ENCODE data around the gene SLC16A9.

SLC16A9 gene

GRCh38 chr10:59718257-59718656 is 8.6 kb upstream of the SLC16A9 start:
- Histone ChIP-seq H3K27ac (ENCODE audit: low read depth, low read length) (no peak overlapping the region), H3K9ac (ENCODE audit: low read depth, low read length) (no peak overlapping the region), H3K36me3 (ENCODE audit: control insufficient read depth, insufficient read depth, low read length) (no peaks in the 10 kb centered on the region), H3K27me3 (ENCODE audit: control insufficient read depth, insufficient read depth, low read length) (no peaks in the 10 kb centered on the region), H3K9me3 (ENCODE audit: control insufficient read depth, insufficient read depth, low read length) (peaks cover 6% of the 10 kb centered on the region; the same call in 1 of the 2 replicates), H3K4me3 (ENCODE audit: low read depth, low read length) (no peak overlapping the region), H3K4me1 (ENCODE audit: control insufficient read depth, insufficient read depth, low read length) (no peaks in the 10 kb centered on the region)

GRCh38 chr10:59713196-59713821 is 3.7 kb upstream of the SLC16A9 start:
- Histone ChIP-seq H3K36me3 (ENCODE audit: control insufficient read depth, insufficient read depth, low read length) (no peaks in the 10 kb centered on the region), H3K4me3 (ENCODE audit: low read depth, low read length) (no peak overlapping the region), H3K27ac (ENCODE audit: low read depth, low read length) (no peak overlapping the region), H3K4me1 (ENCODE audit: control insufficient read depth, insufficient read depth, low read length) (peaks cover 15% of the 10 kb centered on the region), H3K9ac (ENCODE audit: low read depth, low read length) (no peak overlapping the region), H3K9me3 (ENCODE audit: control insufficient read depth, insufficient read depth, low read length) (no peaks in the 10 kb centered on the region), H3K27me3 (ENCODE audit: control insufficient read depth, insufficient read depth, low read length) (peaks cover 24% of the 10 kb centered on the region)

- Histone ChIP-seq H3K9ac (ENCODE audit: low read depth, low read length) (no peak overlapping the region), H3K4me3 (ENCODE audit: low read depth, low read length) (no peak overlapping the region), H3K4me1 (ENCODE audit: control insufficient read depth, insufficient read depth, low read length) (peaks cover 20% of the 10 kb centered on the region), H3K27ac (ENCODE audit: low read depth, low read length) (no peak overlapping the region), H3K36me3 (ENCODE audit: control insufficient read depth, insufficient read depth, low read length) (no peaks in the 10 kb centered on the region), H3K9me3 (ENCODE audit: control insufficient read depth, insufficient read depth, low read length) (no peaks in the 10 kb centered on the region), H3K27me3 (ENCODE audit: control insufficient read depth, insufficient read depth, low read length) (peaks cover 31% of the 10 kb centered on the region)
These were observed 2.3 kb upstream of the SLC16A9 start for GRCh38 chr10:59711871-59712494.

GRCh38 chr10:59708816-59709394 is 745 bp downstream of the SLC16A9 start:
- Histone ChIP-seq H3K9ac (ENCODE audit: low read depth, low read length) (peak overlapping the region; percentile 88), H3K9me3 (ENCODE audit: control insufficient read depth, insufficient read depth, low read length) (no peaks in the 10 kb centered on the region), H3K27ac (ENCODE audit: low read depth, low read length) (peak overlapping the region; percentile 73), H3K4me1 (ENCODE audit: control insufficient read depth, insufficient read depth, low read length) (peaks cover 35% of the 10 kb centered on the region), H3K4me3 (ENCODE audit: low read depth, low read length) (peak overlapping the region; percentile 79), H3K36me3 (ENCODE audit: control insufficient read depth, insufficient read depth, low read length) (peaks cover 5% of the 10 kb centered on the region), H3K27me3 (ENCODE audit: control insufficient read depth, insufficient read depth, low read length) (peaks cover 31% of the 10 kb centered on the region)

- Histone ChIP-seq H3K27ac (ENCODE audit: low read depth, low read length) (no peak overlapping the region), H3K27me3 (ENCODE audit: control insufficient read depth, insufficient read depth, low read length) (peaks cover 31% of the 10 kb centered on the region), H3K9me3 (ENCODE audit: control insufficient read depth, insufficient read depth, low read length) (no peaks in the 10 kb centered on the region), H3K4me3 (ENCODE audit: low read depth, low read length) (peak overlapping the region; percentile 79; the same call in 1 of the 2 replicates), H3K36me3 (ENCODE audit: control insufficient read depth, insufficient read depth, low read length) (peaks cover 5% of the 10 kb centered on the region), H3K4me1 (ENCODE audit: control insufficient read depth, insufficient read depth, low read length) (peaks cover 35% of the 10 kb centered on the region), H3K9ac (ENCODE audit: low read depth, low read length) (no peak overlapping the region)
These were observed 2.5 kb downstream of the SLC16A9 start for GRCh38 chr10:59706851-59707797.

- Histone ChIP-seq H3K27me3 (ENCODE audit: control insufficient read depth, insufficient read depth, low read length) (peaks cover 27% of the 10 kb centered on the region), H3K36me3 (ENCODE audit: control insufficient read depth, insufficient read depth, low read length) (peaks cover 13% of the 10 kb centered on the region), H3K4me1 (ENCODE audit: control insufficient read depth, insufficient read depth, low read length) (peaks cover 32% of the 10 kb centered on the region), H3K9ac (ENCODE audit: low read depth, low read length) (no peak overlapping the region), H3K4me3 (ENCODE audit: low read depth, low read length) (peak overlapping the region; percentile 29; the same call in 1 of the 2 replicates), H3K27ac (ENCODE audit: low read depth, low read length) (peak overlapping the region; percentile 65), H3K9me3 (ENCODE audit: control insufficient read depth, insufficient read depth, low read length) (no peaks in the 10 kb centered on the region)
These were observed 3.7 kb downstream of the SLC16A9 start for GRCh38 chr10:59705931-59706330.

GRCh38 chr10:59704630-59705029 is 5.0 kb downstream of the SLC16A9 start:
- Histone ChIP-seq H3K9me3 (ENCODE audit: control insufficient read depth, insufficient read depth, low read length) (no peaks in the 10 kb centered on the region), H3K27ac (ENCODE audit: low read depth, low read length) (no peak overlapping the region), H3K9ac (ENCODE audit: low read depth, low read length) (no peak overlapping the region), H3K4me3 (ENCODE audit: low read depth, low read length) (no peak overlapping the region), H3K27me3 (ENCODE audit: control insufficient read depth, insufficient read depth, low read length) (peaks cover 16% of the 10 kb centered on the region), H3K4me1 (ENCODE audit: control insufficient read depth, insufficient read depth, low read length) (peaks cover 23% of the 10 kb centered on the region), H3K36me3 (ENCODE audit: control insufficient read depth, insufficient read depth, low read length) (peaks cover 13% of the 10 kb centered on the region)

GRCh38 chr10:59702347-59702746 is 7.3 kb downstream of the SLC16A9 start:
- H3K9ac ChIP-seq (ENCODE audit: low read depth, low read length): no peak overlapping the region
- H3K4me3 ChIP-seq (ENCODE audit: low read depth, low read length): no peak overlapping the region
- peaks cover 15% of the 10 kb centered on the region for H3K4me1 ChIP-seq (ENCODE audit: control insufficient read depth, insufficient read depth, low read length)
- H3K27ac ChIP-seq (ENCODE audit: low read depth, low read length): no peak overlapping the region
- peaks cover 13% of the 10 kb centered on the region for H3K36me3 ChIP-seq (ENCODE audit: control insufficient read depth, insufficient read depth, low read length)
- no peaks in the 10 kb centered on the region for H3K27me3 ChIP-seq (ENCODE audit: control insufficient read depth, insufficient read depth, low read length)
- no peaks in the 10 kb centered on the region for H3K9me3 ChIP-seq (ENCODE audit: control insufficient read depth, insufficient read depth, low read length)

GRCh38 chr10:59700709-59701108 is 8.9 kb downstream of the SLC16A9 start:
- Histone ChIP-seq H3K27me3 (ENCODE audit: control insufficient read depth, insufficient read depth, low read length) (no peaks in the 10 kb centered on the region), H3K4me1 (ENCODE audit: control insufficient read depth, insufficient read depth, low read length) (peaks cover 8% of the 10 kb centered on the region), H3K36me3 (ENCODE audit: control insufficient read depth, insufficient read depth, low read length) (peaks cover 13% of the 10 kb centered on the region), H3K27ac (ENCODE audit: low read depth, low read length) (no peak overlapping the region), H3K9ac (ENCODE audit: low read depth, low read length) (no peak overlapping the region), H3K4me3 (ENCODE audit: low read depth, low read length) (no peak overlapping the region), H3K9me3 (ENCODE audit: control insufficient read depth, insufficient read depth, low read length) (no peaks in the 10 kb centered on the region)

GRCh38 chr10:59698326-59698725 is 11.3 kb downstream of the SLC16A9 start:
- Histone ChIP-seq H3K9me3 (ENCODE audit: control insufficient read depth, insufficient read depth, low read length) (no peaks in the 10 kb centered on the region), H3K27me3 (ENCODE audit: control insufficient read depth, insufficient read depth, low read length) (no peaks in the 10 kb centered on the region), H3K4me1 (ENCODE audit: control insufficient read depth, insufficient read depth, low read length) (no peaks in the 10 kb centered on the region), H3K27ac (ENCODE audit: low read depth, low read length) (no peak overlapping the region), H3K9ac (ENCODE audit: low read depth, low read length) (no peak overlapping the region), H3K36me3 (ENCODE audit: control insufficient read depth, insufficient read depth, low read length) (peaks cover 8% of the 10 kb centered on the region; the same call in 1 of the 2 replicates), H3K4me3 (ENCODE audit: low read depth, low read length) (no peak overlapping the region)
